ENCODE measurements around the gene IGFLR1. TPM values are rescaled to one million over a fixed set of nuclear protein-coding genes. Genes with fewer than 3 reads are reported as not detected.

The IGFLR1 gene
- polyA plus RNA-seq, 2 of the 4 experiments (the other 2 are of a cell fraction) = 6.4 to 14.4 TPM

DNA sequence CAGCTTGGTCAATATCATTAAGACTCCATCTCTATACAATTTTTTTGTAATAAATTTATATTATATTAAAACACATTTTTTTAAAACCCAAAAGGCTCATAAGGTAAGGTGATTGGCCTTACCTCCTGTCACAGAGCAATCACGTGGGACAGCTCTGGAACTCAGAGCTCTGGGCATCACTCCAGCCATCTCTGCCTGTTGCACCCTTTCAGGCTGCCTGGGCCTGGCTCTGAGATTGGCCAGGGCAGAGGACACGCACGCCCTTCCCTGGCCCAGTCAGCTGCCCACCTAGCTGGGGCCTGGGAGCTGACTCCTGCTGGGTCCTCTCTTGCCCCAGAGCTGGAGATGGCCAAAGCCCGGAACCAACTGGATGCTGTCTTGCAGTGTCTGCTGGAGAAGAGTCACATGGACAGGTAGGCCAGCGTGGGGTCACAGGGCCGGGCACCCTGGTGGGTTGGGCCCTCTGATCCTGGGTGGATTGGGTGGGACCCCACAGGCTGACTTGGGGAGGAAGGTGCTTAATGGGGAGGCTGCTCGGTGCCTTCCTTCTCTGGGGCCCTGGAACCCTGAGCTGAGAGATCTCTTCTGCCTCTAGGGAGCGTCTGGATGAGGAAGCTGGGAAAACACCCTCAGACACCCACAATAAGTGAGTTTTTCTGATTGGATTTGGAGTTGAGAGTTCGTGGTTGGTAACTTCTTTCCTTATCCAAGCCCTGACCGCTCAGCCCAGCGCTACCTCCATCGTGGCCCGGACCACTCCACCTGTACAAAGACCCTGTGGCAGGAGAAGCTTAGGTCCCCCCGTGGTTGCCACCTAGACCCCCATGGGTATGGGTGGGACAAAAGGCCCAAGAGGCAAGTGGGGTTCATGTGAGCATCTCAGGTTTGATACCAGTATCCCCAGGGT lies 9.8 kb upstream of the IGFLR1 start:
- DNase-seq (ENCODE audit: low read depth in 1 of 2, low spot score in 1 of 2) (no peak), ATAC-seq (no peak), FAIRE-seq (no peak)
- no peak overlapping the region for H3K4me2 ChIP-seq
- TF ChIP-seq RFX5 (IDR thresholded peaks at IDR 0.05) (no peak), FOXS1 (CRISPR knock-in tag; IDR thresholded peaks at IDR 0.05) (no peak), POLR2A (IDR thresholded peaks at IDR 0.05; ENCODE audit: low read length) (no peak)
- no peak overlapping the region for H3K27ac ChIP-seq
- 91% methylated on average over 14 of the region's 14 CpGs for WGBS (ENCODE audit: missing lambda C conversion rate)
- ChIA-PET POLR2A (no interaction called here), CTCF (interaction anchor here (0.6 to 1.7 kb wide), 7 partner anchors 9 to 204 kb away, joined by 3 to 12 read pairs (median 3); partner anchors contain the start of gene IGFLR1)
- H3K4me3 ChIP-seq = no peak overlapping the region
- peaks cover 17% of the 10 kb centered on the region for H3K4me1 ChIP-seq
- no peaks in the 10 kb centered on the region for H3K9me3 ChIP-seq

DNA sequence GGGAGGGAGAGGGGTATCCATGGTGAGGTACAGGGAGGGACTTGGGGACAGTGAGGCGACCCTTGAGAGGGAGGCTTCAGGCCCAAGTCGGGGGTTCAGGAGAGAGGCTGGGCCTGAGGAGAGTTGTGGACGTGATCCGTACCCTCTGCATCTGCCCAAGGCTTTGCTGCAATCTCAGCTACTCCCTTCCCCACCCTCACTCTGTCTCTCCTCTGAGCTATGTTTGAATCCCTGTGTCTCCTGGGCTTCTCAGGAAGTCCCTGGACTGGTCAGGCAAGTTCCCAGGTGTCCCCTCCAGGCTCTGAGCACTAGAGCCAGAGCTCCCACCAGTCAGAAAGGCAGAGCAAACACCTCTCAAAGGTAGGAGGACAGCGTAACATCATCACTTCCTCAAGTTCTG lies 7.9 kb upstream of the IGFLR1 start:
- FAIRE-seq = no peak
- no peak for DNase-seq (ENCODE audit: low read depth in 1 of 2, low spot score in 1 of 2)
- ChIA-PET POLR2A (no interaction called here), CTCF (interaction anchor here (1.6 kb wide), 1 partner anchor 182 kb away, joined by 12 read pairs; no protein-coding TSS in a partner anchor)
- no peak overlapping the region for H3K4me3 ChIP-seq
- H3K9me3 ChIP-seq = no peaks in the 10 kb centered on the region
- no peak overlapping the region for H3K27ac ChIP-seq
- WGBS (ENCODE audit: missing lambda C conversion rate) = 90% methylated on average over 5 of the region's 5 CpGs
- peaks cover 22% of the 10 kb centered on the region for H3K4me1 ChIP-seq
- peak overlapping the region; percentile 94; the same call in 2 of the 3 replicates for H3K4me2 ChIP-seq
- TF ChIP-seq CBX8 (IDR thresholded peaks at IDR 0.05) (no peak), GATA3 (IDR thresholded peaks at IDR 0.05; ENCODE audit: borderline replicate concordance) (no peak), TP53 (CRISPR knock-in tag; IDR thresholded peaks at IDR 0.05) (no peak), ZFP36 (IDR thresholded peaks at IDR 0.05; ENCODE audit: borderline replicate concordance, partially characterized antibody) (no peak), FOSB (CRISPR knock-in tag; IDR thresholded peaks at IDR 0.05) (no peak), JUN (IDR thresholded peaks at IDR 0.05) (no peak), CHD2 (IDR thresholded peaks at IDR 0.05; ENCODE audit: low read length, partially characterized antibody) (no peak), HOXA7 (CRISPR knock-in tag; IDR thresholded peaks at IDR 0.05) (no peak), EHF (CRISPR knock-in tag; IDR thresholded peaks at IDR 0.05) (no peak), TFCP2L1 (CRISPR knock-in tag; IDR thresholded peaks at IDR 0.05) (no peak), FOSL2 (IDR thresholded peaks at IDR 0.05) (no peak), FOSL2 (CRISPR knock-in tag; IDR thresholded peaks at IDR 0.05) (no peak), CEBPB (IDR thresholded peaks at IDR 0.05) (no peak), HOXB13 (CRISPR knock-in tag; IDR thresholded peaks at IDR 0.05; ENCODE audit: low read depth) (no peak), SMC3 (IDR thresholded peaks at IDR 0.05) (no peak), MYC (IDR thresholded peaks at IDR 0.05; ENCODE audit: borderline replicate concordance, low read length) (no peak)
- TF ChIP-seq, protein P1, sequence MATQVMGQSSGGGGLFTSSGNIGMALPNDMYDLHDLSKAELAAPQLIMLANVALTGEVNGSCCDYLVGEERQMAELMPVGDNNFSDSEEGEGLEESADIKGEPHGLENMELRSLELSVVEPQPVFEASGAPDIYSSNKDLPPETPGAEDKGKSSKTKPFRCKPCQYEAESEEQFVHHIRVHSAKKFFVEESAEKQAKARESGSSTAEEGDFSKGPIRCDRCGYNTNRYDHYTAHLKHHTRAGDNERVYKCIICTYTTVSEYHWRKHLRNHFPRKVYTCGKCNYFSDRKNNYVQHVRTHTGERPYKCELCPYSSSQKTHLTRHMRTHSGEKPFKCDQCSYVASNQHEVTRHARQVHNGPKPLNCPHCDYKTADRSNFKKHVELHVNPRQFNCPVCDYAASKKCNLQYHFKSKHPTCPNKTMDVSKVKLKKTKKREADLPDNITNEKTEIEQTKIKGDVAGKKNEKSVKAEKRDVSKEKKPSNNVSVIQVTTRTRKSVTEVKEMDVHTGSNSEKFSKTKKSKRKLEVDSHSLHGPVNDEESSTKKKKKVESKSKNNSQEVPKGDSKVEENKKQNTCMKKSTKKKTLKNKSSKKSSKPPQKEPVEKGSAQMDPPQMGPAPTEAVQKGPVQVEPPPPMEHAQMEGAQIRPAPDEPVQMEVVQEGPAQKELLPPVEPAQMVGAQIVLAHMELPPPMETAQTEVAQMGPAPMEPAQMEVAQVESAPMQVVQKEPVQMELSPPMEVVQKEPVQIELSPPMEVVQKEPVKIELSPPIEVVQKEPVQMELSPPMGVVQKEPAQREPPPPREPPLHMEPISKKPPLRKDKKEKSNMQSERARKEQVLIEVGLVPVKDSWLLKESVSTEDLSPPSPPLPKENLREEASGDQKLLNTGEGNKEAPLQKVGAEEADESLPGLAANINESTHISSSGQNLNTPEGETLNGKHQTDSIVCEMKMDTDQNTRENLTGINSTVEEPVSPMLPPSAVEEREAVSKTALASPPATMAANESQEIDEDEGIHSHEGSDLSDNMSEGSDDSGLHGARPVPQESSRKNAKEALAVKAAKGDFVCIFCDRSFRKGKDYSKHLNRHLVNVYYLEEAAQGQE (IDR thresholded peaks at IDR 0.05) = no peak
- TF ChIP-seq, protein P2, sequence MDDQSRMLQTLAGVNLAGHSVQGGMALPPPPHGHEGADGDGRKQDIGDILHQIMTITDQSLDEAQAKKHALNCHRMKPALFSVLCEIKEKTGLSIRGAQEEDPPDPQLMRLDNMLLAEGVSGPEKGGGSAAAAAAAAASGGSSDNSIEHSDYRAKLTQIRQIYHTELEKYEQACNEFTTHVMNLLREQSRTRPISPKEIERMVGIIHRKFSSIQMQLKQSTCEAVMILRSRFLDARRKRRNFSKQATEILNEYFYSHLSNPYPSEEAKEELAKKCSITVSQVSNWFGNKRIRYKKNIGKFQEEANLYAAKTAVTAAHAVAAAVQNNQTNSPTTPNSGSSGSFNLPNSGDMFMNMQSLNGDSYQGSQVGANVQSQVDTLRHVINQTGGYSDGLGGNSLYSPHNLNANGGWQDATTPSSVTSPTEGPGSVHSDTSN (IDR thresholded peaks at IDR 0.05) = no peak
- TF ChIP-seq, protein P3, sequence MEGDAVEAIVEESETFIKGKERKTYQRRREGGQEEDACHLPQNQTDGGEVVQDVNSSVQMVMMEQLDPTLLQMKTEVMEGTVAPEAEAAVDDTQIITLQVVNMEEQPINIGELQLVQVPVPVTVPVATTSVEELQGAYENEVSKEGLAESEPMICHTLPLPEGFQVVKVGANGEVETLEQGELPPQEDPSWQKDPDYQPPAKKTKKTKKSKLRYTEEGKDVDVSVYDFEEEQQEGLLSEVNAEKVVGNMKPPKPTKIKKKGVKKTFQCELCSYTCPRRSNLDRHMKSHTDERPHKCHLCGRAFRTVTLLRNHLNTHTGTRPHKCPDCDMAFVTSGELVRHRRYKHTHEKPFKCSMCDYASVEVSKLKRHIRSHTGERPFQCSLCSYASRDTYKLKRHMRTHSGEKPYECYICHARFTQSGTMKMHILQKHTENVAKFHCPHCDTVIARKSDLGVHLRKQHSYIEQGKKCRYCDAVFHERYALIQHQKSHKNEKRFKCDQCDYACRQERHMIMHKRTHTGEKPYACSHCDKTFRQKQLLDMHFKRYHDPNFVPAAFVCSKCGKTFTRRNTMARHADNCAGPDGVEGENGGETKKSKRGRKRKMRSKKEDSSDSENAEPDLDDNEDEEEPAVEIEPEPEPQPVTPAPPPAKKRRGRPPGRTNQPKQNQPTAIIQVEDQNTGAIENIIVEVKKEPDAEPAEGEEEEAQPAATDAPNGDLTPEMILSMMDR (IDR thresholded peaks at IDR 0.05) = no peak
- TF ChIP-seq, protein P4, sequence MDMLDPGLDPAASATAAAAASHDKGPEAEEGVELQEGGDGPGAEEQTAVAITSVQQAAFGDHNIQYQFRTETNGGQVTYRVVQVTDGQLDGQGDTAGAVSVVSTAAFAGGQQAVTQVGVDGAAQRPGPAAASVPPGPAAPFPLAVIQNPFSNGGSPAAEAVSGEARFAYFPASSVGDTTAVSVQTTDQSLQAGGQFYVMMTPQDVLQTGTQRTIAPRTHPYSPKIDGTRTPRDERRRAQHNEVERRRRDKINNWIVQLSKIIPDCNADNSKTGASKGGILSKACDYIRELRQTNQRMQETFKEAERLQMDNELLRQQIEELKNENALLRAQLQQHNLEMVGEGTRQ (IDR thresholded peaks at IDR 0.05) = no peak
- ATAC-seq = no peak
